HG03432 (cell line): ENCODE results near the gene ANAPC2.
"Not testable (repeated sequence)": the region's sequence is repeated elsewhere in the genome, so short reads cannot be mapped to it uniquely, and the experiment has no call there.

Source experiments
- ATAC-seq: cut with Tn5 transposase; IDR thresholded peaks from one replicate; pipeline ENCODE4 v1.9.1; 2021; ENCODE audit warnings: mild to moderate bottlenecking, moderate library complexity; ENCODE audit not compliant: unreplicated experiment

ANAPC2 gene

DNA sequence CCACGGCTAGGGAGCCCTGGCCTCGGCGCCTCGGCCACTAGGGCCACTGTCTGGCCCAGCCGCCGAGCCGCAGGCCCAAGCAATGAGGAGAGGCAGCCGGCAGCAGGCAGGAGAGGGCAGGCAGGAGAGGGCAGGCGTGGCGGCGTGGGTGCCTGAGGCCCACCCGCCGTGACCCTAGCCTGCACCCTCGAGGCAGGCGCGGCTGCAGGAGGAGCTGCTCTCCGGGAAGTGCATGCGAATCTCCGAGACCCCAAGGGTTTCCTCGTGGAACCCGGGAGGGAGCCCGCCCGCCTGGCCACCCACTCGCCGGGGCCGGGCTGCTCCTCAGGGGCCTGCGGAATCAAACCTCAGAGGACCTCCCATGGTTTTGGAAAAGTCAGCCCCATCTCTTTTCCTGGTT, 40.1 kb downstream of the ANAPC2 start:
- ATAC-seq = no peak

DNA sequence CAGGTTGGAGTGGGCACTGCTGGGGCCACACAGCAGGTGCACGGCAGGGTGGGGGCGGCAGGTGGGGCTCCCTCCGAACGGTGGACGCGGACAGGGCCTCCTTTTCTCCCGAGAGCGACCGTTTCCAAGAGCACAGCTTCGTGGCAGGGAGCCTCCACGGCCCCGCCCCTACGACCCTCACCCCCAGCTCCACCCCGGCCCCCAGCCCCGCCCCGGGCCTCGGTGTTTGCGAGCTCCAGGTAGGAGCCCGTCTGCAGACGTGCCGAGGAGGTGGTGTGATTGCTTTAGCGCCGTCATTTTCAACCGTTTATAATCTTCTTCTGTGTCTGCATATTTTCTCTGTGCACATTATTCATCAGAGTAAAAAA, 40.6 kb downstream of the ANAPC2 start:
- no peak for ATAC-seq

DNA sequence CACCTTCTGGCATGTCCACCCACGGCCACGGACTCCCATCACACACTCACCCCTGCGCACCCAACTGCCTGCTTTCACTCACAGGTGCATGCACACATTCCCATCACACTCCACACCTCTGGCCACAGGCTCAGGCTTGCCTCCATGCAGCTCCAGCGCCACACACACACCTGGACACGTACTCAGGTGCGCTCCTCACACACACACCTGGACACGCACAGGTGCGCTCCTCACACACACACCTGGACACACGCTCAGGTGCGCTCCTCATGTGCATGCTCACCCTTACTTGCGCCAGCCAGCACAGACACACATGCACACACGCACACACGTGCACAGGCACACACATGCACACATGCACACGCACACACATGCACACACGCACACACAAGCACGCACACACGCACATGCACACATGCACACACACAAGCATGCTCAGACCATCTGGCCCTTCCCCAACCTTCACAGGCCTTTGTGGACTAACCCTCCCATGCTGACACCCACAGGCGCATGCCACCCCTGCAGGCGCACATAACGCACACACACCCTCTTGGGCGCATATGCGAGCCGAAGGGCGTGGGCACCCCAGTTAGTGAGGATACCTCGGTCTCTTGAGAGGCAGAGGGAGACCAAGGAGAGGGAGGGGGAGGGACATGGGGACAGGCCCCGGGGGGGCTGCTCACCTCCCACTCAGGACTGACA, 41.1 kb downstream of the ANAPC2 start:
- ATAC-seq = no peak

DNA sequence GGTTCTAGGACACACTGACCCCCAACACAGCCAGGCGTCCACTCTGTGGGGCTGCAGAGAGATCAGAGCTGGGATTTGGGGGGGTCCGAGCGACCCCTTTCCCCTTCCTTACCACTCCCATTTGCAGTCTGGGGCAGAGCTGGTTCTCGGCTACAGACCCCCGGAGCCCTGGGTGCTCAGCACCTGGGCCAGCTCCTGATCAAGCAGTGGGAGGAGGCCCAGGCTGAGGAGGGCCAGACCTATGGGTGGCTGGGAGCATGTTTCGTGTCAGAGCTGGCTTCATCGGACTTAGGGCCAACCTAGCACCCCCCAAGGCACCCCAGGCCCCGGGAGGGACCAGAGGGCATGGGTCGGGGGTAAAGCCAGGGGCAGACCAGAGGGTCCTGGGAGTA, 41.8 kb downstream of the ANAPC2 start:
- no peak for ATAC-seq

DNA sequence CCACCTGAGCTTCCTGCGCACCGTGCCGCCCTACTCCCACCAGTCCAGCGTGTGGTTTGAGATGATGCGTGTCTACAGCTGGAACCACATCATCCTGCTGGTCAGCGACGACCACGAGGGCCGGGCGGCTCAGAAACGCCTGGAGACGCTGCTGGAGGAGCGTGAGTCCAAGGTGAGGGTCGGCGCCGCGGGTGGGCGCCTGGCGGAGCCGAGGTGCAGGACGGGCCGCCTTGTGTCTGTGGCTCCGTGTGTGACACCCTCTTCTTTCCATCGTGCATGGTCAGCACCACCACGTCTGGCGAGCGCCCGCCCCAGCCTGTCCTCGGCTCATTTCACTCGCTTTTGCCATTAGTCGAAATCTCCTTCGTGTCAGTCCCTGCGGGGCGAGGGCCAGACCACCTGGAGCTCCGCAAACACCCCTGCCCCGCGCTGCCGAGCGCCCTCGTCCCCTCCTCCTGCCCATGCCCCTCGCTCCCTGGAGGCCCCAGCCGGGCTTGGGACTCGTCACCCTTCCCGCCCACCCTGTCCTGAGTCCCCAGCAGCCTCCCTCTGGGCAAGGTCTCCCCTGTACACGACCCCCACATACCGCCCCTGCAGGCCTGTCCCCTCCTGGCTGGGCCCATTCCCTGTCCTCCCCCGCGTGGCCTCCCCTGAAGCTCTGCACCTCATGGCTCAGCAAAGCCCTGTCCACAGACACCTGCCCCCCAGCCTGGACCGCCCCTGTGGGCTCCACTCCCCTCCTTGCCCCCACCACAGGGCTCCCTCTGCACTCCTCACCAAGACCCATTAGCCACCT, 42.4 kb downstream of the ANAPC2 start:
- no peak for ATAC-seq

DNA sequence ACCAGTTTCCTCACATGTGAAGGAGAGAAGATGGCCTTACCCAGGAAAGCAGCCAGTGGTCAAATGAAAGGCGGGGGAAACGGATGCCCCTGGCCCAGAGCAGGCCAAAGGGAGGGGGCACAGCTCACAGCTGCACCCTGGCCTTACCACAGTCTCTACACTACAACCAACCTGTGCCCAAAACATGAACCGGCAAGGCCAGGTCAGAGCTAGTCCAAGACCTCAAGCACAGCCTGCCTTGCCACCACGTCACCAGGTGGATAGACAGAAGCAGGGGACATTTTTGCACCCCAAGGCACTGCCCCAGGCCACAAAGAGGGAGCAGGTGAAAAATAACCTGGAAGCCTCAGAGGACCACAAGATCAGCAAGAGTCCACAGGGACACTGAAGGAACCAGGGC, 44.9 kb downstream of the ANAPC2 start:
- ATAC-seq = no peak

DNA sequence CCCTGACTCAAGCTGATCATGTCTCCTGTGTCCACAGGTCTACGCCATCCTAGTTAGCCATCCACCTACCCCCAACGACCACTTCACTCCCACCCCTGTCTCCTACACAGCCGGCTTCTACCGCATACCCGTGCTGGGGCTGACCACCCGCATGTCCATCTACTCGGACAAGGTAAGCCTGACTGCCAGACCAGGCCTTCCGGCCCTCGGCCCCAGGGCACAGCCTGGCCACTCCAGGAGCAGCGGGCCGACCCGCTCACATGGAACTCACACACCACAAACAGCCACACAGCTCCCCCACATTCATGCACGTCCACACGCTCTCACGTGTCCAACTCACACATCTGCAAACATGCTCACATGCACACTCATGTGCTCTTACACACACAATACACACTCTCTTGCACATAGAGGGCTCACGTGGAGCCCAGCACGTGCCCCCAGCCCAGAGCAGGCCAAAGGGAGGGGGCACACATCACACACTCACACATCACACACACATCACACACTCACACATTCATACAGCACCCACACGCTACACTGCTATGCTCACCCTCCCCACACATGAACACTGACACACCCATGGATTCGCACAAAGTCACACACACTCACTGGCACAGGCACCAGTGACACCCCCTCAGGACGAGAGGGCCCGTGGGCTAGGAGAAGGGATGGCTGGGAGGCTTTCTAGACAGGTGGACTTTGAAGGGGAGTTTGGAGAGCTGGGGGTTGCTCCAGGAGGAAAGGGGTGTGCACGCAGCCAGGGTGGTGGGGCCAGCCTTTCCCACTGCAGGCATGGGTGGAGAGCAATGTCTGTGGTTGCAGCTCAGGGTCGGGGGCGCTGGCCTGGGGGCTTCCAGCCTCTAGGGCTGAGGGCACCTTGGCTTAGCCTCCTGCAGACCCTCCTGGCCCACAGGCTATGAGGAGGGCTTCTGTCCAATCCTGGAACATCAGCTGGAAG, 46.1 kb downstream of the ANAPC2 start:
- ATAC-seq = no peak

DNA sequence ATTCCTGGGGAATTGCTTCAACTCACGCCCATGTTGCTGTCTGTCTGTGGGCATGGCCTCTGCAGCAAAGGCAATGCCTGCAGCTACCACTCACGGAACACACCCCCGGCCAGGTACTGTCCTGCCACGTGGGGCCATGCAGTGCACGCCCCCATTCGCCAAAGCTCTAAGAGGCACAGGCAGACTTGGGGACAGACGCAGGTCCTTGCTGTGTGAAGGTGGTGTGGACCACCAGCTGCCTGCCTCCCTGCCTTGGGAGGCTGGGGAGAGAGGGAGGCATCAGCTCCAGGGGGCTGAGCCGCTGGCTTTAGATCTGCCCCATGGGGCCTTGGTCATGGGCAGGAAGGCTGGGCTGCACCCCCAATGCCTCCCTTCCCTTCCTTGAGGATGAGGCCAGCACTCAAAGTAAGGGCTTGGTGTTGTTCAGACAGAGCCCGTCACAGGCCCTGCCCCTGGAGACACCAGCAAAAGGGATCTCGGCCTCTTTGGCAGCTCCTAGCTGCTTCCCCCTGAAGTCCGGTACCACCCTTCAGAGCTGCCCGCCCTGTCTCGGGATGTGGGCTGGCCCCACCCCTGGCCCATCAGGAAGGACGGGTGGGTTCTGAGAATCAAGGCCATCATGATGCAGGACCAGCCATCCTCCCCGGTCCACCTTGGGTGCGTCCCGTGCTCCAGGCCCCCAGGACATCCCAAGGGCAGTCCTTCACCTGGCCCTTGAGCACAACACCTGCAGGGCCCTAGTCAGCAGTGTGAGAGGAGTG, 47.1 kb downstream of the ANAPC2 start:
- ATAC-seq = no peak

DNA sequence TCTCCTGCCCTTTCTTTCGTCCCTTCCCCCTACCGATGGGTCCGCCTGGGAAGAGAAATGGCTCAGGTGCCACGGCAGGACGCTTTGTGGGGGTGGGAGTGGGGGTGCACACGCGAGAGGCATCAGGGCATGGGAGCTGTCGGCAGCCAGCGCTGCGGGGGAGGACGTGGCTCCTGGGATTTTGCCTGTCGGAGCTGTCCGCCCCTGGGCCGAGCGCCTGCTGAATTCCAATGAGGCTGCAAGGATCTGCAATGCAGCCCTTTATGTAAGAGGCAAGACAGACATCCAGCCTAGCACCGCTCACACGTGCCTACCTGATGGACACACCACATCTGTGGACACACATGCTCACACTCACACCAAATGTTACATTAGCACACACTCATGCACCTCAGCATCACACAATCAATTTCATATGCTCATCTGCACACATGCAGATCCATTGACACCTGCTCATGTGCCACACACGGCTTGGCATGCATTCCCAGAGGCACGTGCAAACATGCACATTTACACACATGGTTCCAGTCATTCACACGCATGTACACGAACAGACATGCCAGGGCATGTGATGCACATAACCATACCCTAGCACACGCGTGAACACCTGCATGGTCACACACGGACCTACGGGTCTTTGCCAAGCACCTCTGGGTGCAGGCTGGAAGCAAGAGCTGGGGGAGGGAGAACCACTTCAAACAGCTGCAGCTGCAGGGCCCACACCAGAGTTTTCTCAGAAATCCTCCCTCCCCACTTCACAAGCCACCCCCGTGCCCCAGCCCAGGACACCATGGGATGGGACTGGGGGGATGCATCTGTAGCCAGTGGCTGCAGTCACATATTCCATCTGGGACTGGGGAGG, 48.0 kb downstream of the ANAPC2 start:
- ATAC-seq = no peak

DNA sequence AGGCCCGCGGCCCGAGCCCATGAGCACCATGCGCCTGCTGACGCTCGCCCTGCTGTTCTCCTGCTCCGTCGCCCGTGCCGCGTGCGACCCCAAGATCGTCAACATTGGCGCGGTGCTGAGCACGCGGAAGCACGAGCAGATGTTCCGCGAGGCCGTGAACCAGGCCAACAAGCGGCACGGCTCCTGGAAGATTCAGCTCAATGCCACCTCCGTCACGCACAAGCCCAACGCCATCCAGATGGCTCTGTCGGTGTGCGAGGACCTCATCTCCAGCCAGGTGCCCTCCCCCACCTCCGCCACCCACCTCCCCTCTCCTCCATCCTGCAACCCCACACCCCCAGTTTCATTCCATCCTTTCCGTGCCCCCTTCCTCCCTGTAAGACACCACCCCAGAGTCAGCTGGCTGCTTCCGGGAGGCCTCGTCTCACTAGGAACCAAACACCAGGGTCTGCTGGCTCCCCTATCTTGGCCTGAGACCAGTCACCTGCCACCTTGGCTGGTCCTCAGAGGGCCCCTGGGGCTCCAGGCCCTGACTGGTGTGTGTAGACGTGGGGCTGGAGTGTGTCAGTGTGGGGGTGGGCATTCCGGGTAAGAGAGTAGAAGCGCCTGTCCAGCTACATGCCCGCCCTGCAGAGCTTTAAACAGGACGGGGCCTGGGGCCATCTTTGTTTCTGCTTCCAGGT, 48.8 kb downstream of the ANAPC2 start:
- ATAC-seq = no peak

DNA sequence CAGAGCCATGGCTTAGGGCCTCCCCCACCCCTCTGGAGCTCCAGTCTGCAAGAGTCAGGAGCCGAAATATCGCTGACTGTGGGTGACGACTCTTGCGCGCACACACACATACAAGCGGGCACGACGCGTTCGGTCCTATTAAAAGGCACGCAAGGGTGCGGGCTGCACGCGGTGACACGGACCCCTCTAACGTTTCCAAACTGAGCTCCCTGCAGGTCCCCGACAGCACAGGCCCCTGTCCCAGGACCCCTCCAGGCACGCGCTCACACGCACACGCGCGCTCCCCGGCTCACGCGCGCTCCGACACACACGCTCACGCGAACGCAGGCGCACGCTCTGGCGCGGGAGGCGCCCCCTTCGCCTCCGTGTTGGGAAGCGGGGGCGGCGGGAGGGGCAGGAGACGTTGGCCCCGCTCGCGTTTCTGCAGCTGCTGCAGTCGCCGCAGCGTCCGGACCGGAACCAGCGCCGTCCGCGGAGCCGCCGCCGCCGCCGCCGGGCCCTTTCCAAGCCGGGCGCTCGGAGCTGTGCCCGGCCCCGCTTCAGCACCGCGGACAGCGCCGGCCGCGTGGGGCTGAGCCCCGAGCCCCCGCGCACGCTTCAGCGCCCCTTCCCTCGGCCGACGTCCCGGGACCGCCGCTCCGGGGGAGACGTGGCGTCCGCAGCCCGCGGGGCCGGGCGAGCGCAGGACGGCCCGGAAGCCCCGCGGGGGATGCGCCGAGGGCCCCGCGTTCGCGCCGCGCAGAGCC, 49.5 kb downstream of the ANAPC2 start, which contains the start of gene GRIN1:
TSS of gene GRIN1 (plus strand) at position 433 of the 746 bp plus-strand sequence. CDS start 333 bp downstream, outside the sequence.
- ATAC-seq = no peak

DNA sequence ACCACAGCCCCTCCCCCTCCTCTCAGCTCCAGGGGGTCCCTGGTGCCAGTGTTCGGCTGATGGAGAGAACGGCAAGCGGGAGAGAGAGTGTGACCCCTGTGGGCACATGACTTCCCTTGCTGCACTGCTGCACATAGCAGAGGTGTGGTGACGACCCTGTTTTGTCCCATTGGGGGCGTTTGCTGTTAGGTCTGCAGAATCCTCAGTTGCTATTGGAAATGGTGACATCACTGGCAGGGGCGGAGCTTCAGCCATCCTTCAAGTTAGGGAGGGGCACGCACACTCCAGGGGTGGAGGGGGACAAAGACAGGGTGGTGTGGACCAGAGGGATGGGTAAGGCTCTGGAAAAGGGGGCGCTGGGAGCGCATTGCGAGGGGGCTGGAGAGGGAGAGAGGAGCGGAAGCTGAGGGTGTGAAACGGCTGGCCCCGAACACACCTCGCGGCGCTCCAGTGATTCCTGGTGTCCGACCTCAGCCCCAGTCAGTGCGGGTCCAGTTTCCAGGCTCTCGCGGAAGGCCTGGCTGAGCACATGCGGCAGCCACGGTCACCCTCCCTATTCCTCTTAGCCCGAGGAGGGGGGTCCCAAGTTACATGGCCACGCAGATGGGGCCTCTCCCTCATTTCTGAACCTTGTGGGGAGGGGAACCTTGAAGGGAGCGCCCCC, 50.2 kb downstream of the ANAPC2 start:
- no peak for ATAC-seq

DNA sequence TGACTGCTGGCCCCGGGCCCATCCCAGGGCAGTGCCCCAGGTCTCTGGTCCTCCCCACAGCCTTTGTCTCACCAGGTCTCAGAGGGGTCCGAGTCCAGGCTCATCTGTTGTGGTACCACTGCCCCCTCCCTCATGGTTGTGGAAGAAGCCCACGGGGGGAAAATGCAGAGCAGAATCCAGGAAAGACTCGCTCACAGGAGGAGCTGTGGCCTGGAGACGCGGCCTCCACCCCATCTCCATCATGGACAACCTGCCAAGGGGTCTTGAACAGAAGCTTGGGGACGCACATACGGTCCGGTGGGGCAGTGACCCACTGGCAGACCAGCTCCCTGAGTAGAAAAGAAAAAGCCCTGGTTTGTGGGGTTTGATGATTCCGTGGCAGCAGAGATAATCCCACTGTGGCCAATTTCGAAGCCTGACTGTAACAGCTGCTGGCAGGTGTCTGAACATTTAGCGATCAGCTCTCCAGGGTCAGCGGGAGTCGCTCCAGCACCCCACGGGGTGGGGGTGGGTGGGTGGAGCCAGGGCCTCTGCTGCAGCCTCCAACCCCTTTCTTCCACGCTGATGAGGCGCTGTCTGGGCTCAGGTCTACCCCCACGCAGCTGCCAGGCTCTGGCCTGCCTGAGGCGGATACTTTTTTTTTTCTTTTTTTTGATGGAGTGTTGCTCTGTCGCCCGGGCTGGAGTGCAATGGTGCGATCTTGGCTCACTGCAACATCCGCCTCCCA, 51.3 kb downstream of the ANAPC2 start:
- ATAC-seq = no peak

DNA sequence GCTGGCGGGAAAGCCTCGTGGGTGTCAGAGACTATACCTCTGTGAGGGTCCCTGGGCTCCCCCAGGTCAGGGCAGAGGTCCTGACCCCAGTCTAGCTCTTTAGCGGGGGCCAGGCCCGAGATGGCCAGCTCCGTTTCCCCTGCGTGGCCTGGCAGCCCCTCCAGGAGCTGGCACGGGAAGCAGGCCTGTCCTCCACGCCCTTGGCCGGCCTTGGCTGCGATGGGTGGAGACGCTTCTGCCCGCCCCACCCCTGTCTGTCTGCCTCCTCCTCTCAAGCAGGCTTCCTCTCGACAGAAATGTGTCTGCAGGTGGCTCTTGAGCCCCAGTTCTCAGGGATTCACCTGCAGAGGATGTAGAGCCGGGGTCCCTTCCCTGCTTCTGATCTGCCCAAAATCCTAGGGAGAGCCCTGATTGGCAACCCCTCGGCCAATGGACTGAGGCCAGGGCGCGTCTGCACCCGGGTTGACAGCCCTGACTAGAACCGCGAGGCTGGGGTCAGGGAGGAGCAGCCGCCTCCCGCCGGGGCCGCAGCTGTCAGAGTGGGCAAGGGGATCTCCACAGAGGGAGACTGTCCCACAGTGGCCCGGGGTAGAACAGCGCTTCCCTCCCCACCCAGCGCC, 52.0 kb downstream of the ANAPC2 start:
- ATAC-seq = no peak

DNA sequence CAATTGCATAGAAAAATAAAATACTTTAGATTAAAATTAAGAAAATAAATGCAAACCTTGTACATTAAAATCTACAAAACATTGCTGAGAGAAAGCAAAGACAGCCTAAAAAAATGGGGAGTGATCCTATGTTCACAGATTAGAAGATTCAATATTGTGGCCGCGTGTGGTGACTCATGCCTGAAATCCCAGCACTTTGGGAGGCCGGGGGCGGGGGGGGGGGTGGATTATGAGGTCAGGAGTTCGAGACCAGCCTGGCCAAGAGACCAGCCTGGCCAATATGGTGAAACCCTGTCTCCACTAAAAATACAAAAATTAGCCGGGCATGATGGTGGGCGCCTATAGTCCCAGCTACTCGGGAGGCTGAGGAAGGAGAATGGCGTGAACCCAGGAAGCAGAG, 53.2 kb downstream of the ANAPC2 start:
- not testable (repeated sequence) for ATAC-seq

DNA sequence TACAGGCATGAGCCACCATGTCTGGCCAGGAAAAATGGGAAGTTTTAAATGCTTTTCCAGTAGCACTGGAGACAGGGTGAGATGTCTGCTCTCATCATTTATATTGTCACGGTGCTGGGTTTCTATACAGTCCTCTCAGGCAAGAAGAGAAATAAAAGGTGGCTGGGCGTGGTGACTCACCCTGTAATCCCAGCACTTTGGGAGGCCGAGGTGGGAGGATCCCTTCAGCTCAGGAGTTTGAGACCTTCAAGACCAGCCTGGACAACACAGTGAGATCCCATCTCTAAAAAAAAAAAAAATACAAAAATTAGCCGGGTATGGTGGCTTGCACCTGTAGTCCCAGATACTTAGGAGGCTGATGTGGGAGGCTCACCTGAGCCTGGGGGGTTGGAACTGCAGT, 54.2 kb downstream of the ANAPC2 start:
- no peak for ATAC-seq
